Endothelial cell of umbilical vein (primary cell): ENCODE results near the gene TMEM97. TPM values are rescaled to one million over a fixed set of nuclear protein-coding genes. Genes with fewer than 3 reads are reported as not detected.

Experiments used
- BruUV-seq: library from RNA; stranded (reverse); fragments of 400-500 nt; replicated peaks from 2 replicates; lab custom pipeline; 2021; lab: Mats Ljungman, UMichigan
- CTCF ChIA-PET: fragments of 300-600, 350-600 bp; sonication (Branson Sonifier 250); formaldehyde crosslinking; loops from one replicate; lab custom pipeline; 2021; ENCODE audit warnings: antibody characterized with exemption, inconsistent platforms; lab: Charles Lee
- POLR2A ChIA-PET: fragments of 300-600, 350-600 bp; sonication (Branson Sonifier 250); formaldehyde crosslinking; loops from one replicate; lab custom pipeline; 2021; ENCODE audit warnings: antibody characterized with exemption, inconsistent platforms; lab: Charles Lee
- DNase-seq: peaks from one replicate; pipeline ENCODE4 v3.0.0-alpha.2; 2011; ENCODE audit warnings: low read depth, low spot score
- FAIRE-seq: peaks from 2 replicates; lab custom pipeline; 2011; peaks lifted over from hg19 to GRCh38; lab: Jason Lieb, UNC
- H2AFZ ChIP-seq: 2 replicates; pipeline ENCODE4 v1.6.0; 2012; ENCODE audit warnings: low read depth, low read length, control low read depth, inconsistent platforms
- H3K27ac ChIP-seq: 2 replicates; pipeline ENCODE4 v1.5.1; 2011; ENCODE audit warnings: low read depth, mild to moderate bottlenecking, control low read depth, low read length, moderate library complexity; ENCODE audit not compliant: insufficient read depth
- H3K27me3 ChIP-seq, 2 experiments: 2 replicates each; pipeline versions ENCODE4 v1.6.0 to v1.6.1; 2011; ENCODE audit warnings: low read length in 2 of 2, mixed read lengths in 1 of 2; ENCODE audit not compliant: control insufficient read depth in 2 of 2, insufficient read depth in 2 of 2
- H3K36me3 ChIP-seq, 2 experiments: 2 replicates in 1 of 2; 3 replicates in 1 of 2; pipeline ENCODE4 v1.5.1; 2011; ENCODE audit warnings: low read length in 2 of 2, mild to moderate bottlenecking in 1 of 2, moderate library complexity in 1 of 2; ENCODE audit not compliant: control insufficient read depth in 2 of 2, insufficient read depth in 2 of 2; ENCODE audit errors: extremely low read depth in 1 of 2
- H3K4me1 ChIP-seq: 3 replicates; pipeline ENCODE4 v1.5.1; 2011; ENCODE audit warnings: mild to moderate bottlenecking, low read length; ENCODE audit not compliant: control insufficient read depth, insufficient read depth; ENCODE audit errors: extremely low read depth
- H3K4me2 ChIP-seq: 2 replicates; pipeline ENCODE4 v1.6.1; 2011; ENCODE audit warnings: low read length, control low read depth, mixed read lengths; ENCODE audit not compliant: insufficient read depth
- H3K4me3 ChIP-seq, 3 experiments: fragments of 200-600 bp in 1 of 3; sonication (generic), shearing (Covaris generic) in 1 of 3; replicated peaks in 1 of 3; 2 replicates each; pipeline ENCODE4 v1.5.1; 2011 to 2016; ENCODE audit warnings: control low read depth in 3 of 3, low read length in 3 of 3, mild to moderate bottlenecking in 2 of 3, inconsistent platforms in 1 of 3, low read depth in 1 of 3, moderate library complexity in 1 of 3; ENCODE audit not compliant: insufficient read depth in 1 of 3
- H3K79me2 ChIP-seq: 2 replicates; pipeline ENCODE4 v1.6.0; 2012; ENCODE audit warnings: low read length, inconsistent platforms; ENCODE audit not compliant: control insufficient read depth, insufficient read depth
- H3K9ac ChIP-seq: replicated peaks from 2 replicates; pipeline ENCODE3; 2011; ENCODE audit warnings: low read length, control low read depth; ENCODE audit not compliant: insufficient read depth; ENCODE audit errors: extremely low read depth
- H3K9me1 ChIP-seq: replicated peaks from 3 replicates; pipeline ENCODE4 v1.6.0; 2011; ENCODE audit warnings: mild to moderate bottlenecking, low read length; ENCODE audit not compliant: control insufficient read depth, insufficient read depth; ENCODE audit errors: extremely low read depth
- H3K9me3 ChIP-seq: replicated peaks from 2 replicates; pipeline ENCODE4 v1.5.1; 2012; ENCODE audit warnings: low read length, inconsistent platforms; ENCODE audit not compliant: control insufficient read depth, insufficient read depth
- H4K20me1 ChIP-seq: replicated peaks from 2 replicates; pipeline ENCODE3; 2011; ENCODE audit warnings: mild to moderate bottlenecking, low read length; ENCODE audit not compliant: control insufficient read depth, insufficient read depth; ENCODE audit errors: extremely low read depth
- CTCF ChIP-seq, 2 donors: IDR thresholded peaks; 1 replicate in 1 of 2; 2 replicates in 1 of 2; pipeline ENCODE4 v1.5.1; 2011; ENCODE audit warnings: low read length in 2 of 2, mild to moderate bottlenecking in 2 of 2, moderate library complexity in 2 of 2, control low read depth in 1 of 2, inconsistent platforms in 1 of 2, low read depth in 1 of 2; ENCODE audit not compliant: insufficient read depth in 1 of 2; ENCODE audit errors: extremely low read depth in 1 of 2
- EZH2 ChIP-seq: IDR thresholded peaks from 2 replicates; pipeline ENCODE4 v1.6.1; 2012; ENCODE audit warnings: borderline replicate concordance, low read depth, mild to moderate bottlenecking, moderate library complexity, low read length, inconsistent platforms; ENCODE audit not compliant: severe bottlenecking
- FOS ChIP-seq: IDR thresholded peaks from 2 replicates; pipeline ENCODE4 v1.6.1; 2011; ENCODE audit warnings: mild to moderate bottlenecking, low read length, moderate library complexity, borderline replicate concordance; ENCODE audit not compliant: insufficient read depth
- GATA2 ChIP-seq: IDR thresholded peaks from 2 replicates; pipeline ENCODE4 v1.7.0; 2011; ENCODE audit warnings: low read depth, mild to moderate bottlenecking, moderate library complexity, mixed read lengths, low read length; ENCODE audit not compliant: insufficient read length, insufficient read depth
- JUN ChIP-seq: IDR thresholded peaks from 2 replicates; pipeline ENCODE4 v1.6.1; 2011; ENCODE audit warnings: borderline replicate concordance, low read depth; ENCODE audit not compliant: insufficient read length, insufficient read depth
- MAX ChIP-seq: IDR thresholded peaks from 2 replicates; pipeline ENCODE4 v1.6.1; 2011; ENCODE audit not compliant: insufficient read depth, insufficient read length
- MYC ChIP-seq: IDR thresholded peaks from one replicate; pipeline ENCODE4 v1.6.1; 2011; ENCODE audit warnings: mild to moderate bottlenecking, low read depth, low read length
- POLR2A ChIP-seq: IDR thresholded peaks from 2 replicates; pipeline ENCODE4 v1.6.1; 2012; ENCODE audit warnings: low read depth, mild to moderate bottlenecking, control low read depth, low read length
- POLR2AphosphoS5 ChIP-seq: IDR thresholded peaks from 2 replicates; pipeline ENCODE4 v1.6.1; 2012; ENCODE audit warnings: low read depth, mild to moderate bottlenecking, control low read depth, low read length, moderate library complexity; ENCODE audit not compliant: insufficient read depth
- dilution Hi-C: fragments of 300-500 bp; cut with MboI; formaldehyde crosslinking; loops from one replicate; pipeline ENCODE4 v1.15.0; 2019; ENCODE audit warnings: low sequenced_read_pairs; ENCODE audit not compliant: extremely low pct_ligation_motif_present
- intact Hi-C: fragments of 100-400 bp; cut with micrococcal nuclease; formaldehyde crosslinking; loops from one replicate; pipeline ENCODE4 v1.10.0; 2022
- polyA plus RNA-seq, 4 experiments: library from polyadenylated mRNA; depleted of rRNA in 3 of 4; stranded (reverse) in 3 of 4; unstranded in 1 of 4; fragments of >200 nt; gene quantifications; 2 replicates each; pipeline versions ENCODE4 v1.2.1 to v1.2.3, GENCODE V29; 2011 to 2012; ENCODE audit warnings: missing spikeins in 1 of 4
- total RNA-seq: library from RNA; stranded (reverse); gene quantifications from 2 replicates; pipeline ENCODE4 v1.2.3, GENCODE V29; 2021

TMEM97 gene
- total and polyA plus RNA-seq, 2 donors (not counting 3 experiments of a cell fraction or from before 2014, with no cell fraction given): 27.0 to 43.5 TPM

GRCh38 chr17:28357061-28357900, 38.3 kb downstream of the TMEM97 start, which contains the start of gene POLDIP2:
Gene POLDIP2, minus strand, starts transcription at chr17:28357527. Its CDS starts 79 bp downstream, at chr17:28357448.
- H3K9ac ChIP-seq: peak within 1 kb of the TSS; percentile 98
- POLR2A ChIA-PET: interaction anchor here (0.6 to 2.5 kb wide), 5 partner anchors 9 to 38 kb away, joined by 3 to 26 read pairs (median 4); partner anchors contain the start of genes IFT20 and TNFAIP1
- dilution Hi-C loops: no loop called here
- peak; percentile 96 for FAIRE-seq
- H3K9me1 ChIP-seq: peaks cover 2% of the 10 kb centered on the region
- CTCF ChIA-PET: interaction anchor here (1.0 to 3.2 kb wide), 8 partner anchors 10 to 106 kb away, joined by 3 to 23 read pairs (median 5); partner anchors contain the start of genes IFT20 and TNFAIP1
- no peaks in the 10 kb centered on the region for H4K20me1 ChIP-seq
- H3K4me2 ChIP-seq: peak within 1 kb of the TSS; percentile 97
- H3K36me3 ChIP-seq: peaks cover 24 to 34% of the 10 kb centered on the region in 2 experiments
- peak within 1 kb of the TSS; percentile 89 to 98 (median 91) for H3K4me3 ChIP-seq
- no peaks in the 10 kb centered on the region for H3K9me3 ChIP-seq
- peaks cover 30% of the 10 kb centered on the region for H3K79me2 ChIP-seq
- peak within 1 kb of the TSS; percentile 92 for H3K27ac ChIP-seq
- intact Hi-C loops: loop anchor here (1.0 to 10.0 kb wide), 5 partner anchors 13 to 1102 kb away; partner anchors contain the start of genes IFT20, TMEM97, TNFAIP1 and VTN
- TF ChIP-seq FOS (no peak), GATA2 (no peak), POLR2AphosphoS5 (peak; percentile 99), CTCF (IDR thresholded peaks at IDR 0.05; ENCODE audit: extremely low read depth in 1 of 2, insufficient read depth in 1 of 2, low read depth in 1 of 2, low read length in 2 of 2) (no peak), EZH2 (no peak), JUN (no peak), MYC (no peak), MAX (peak; percentile 53), POLR2A (peak; percentile 96)
- no peaks in the 10 kb centered on the region for H3K27me3 ChIP-seq
- H2AFZ ChIP-seq: peak within 1 kb of the TSS; percentile 96
- BruUV-seq: TSS peak; percentile 35
- H3K4me1 ChIP-seq: peaks cover 17% of the 10 kb centered on the region
- peak; percentile 95 for DNase-seq
